ENCODE results near the gene TOR3A.

TOR3A gene

GRCh38 chr1:179099891-179100290 is 18.0 kb downstream of the TOR3A start:
- no peak overlapping the region for H3K23ac ChIP-seq (ENCODE audit: low read length in 2 of 2)
- H2AFZ ChIP-seq (ENCODE audit: low read depth, low read length): no peak overlapping the region
- no peak overlapping the region for H2BK15ac ChIP-seq (ENCODE audit: low read depth, poor library complexity, severe bottlenecking)
- no peaks in the 10 kb centered on the region for H3K9me3 ChIP-seq (ENCODE audit: control insufficient read depth, low read length)
- H3K27me3 ChIP-seq (ENCODE audit: control insufficient read depth in 1 of 2, insufficient read depth in 1 of 2, low read length in 2 of 2): no peaks in the 10 kb centered on the region
- H2AK5ac ChIP-seq (ENCODE audit: low read length, severe bottlenecking): no peak overlapping the region
- no peak for DNase-seq
- H2BK120ac ChIP-seq (ENCODE audit: low read depth, low read length): no peak overlapping the region
- 97% methylated on average over 4 of the region's 4 CpGs for WGBS
- H3K4me1 ChIP-seq (ENCODE audit: control insufficient read depth, insufficient read depth, low read depth, low read length): no peaks in the 10 kb centered on the region
- H4K8ac ChIP-seq (ENCODE audit: low read length): no peak overlapping the region
- no peak overlapping the region for H3K14ac ChIP-seq (ENCODE audit: low read length in 2 of 2)
- no peak overlapping the region for H2BK12ac ChIP-seq (ENCODE audit: low read length in 2 of 2)
- no peak overlapping the region for H2BK5ac ChIP-seq (ENCODE audit: low read depth, low read length, poor library complexity, severe bottlenecking)
- H3K4ac ChIP-seq (ENCODE audit: low read depth in 1 of 2, low read length in 2 of 2): no peak overlapping the region
- H3K4me3 ChIP-seq (ENCODE audit: insufficient read depth in 1 of 2, low read depth in 1 of 2, low read length in 2 of 2): no peak overlapping the region
- H3K27ac ChIP-seq (ENCODE audit: low read length, poor library complexity, severe bottlenecking): no peak overlapping the region
- no peak overlapping the region for H3K18ac ChIP-seq (ENCODE audit: low read depth in 1 of 2, low read length in 2 of 2)
- H4K91ac ChIP-seq (ENCODE audit: low read length): no peak overlapping the region
- H3K4me2 ChIP-seq (ENCODE audit: low read length, poor library complexity, severe bottlenecking): no peak overlapping the region
- H3K9ac ChIP-seq (ENCODE audit: low read length): no peak overlapping the region
- peaks cover 44 to 88% of the 10 kb centered on the region in 2 experiments for H3K36me3 ChIP-seq (ENCODE audit: control insufficient read depth in 1 of 2, insufficient read depth in 2 of 2, low read depth in 1 of 2, low read length in 2 of 2)
- peaks cover 30% of the 10 kb centered on the region for H3K79me1 ChIP-seq (replicated peaks; ENCODE audit: low read length, poor library complexity, severe bottlenecking)

- H3K36me3 ChIP-seq (ENCODE audit: control insufficient read depth in 1 of 2, insufficient read depth in 2 of 2, low read depth in 1 of 2, low read length in 2 of 2): peaks cover 31 to 88% of the 10 kb centered on the region in 2 experiments
- no peak overlapping the region for H3K4me2 ChIP-seq (ENCODE audit: low read length, poor library complexity, severe bottlenecking)
- no peak overlapping the region for H3K27ac ChIP-seq (ENCODE audit: low read length, poor library complexity, severe bottlenecking)
- no peak overlapping the region for H2BK120ac ChIP-seq (ENCODE audit: low read depth, low read length)
- DNase-seq: no peak
- H3K18ac ChIP-seq (ENCODE audit: low read depth in 1 of 2, low read length in 2 of 2): no peak overlapping the region
- H2BK15ac ChIP-seq (ENCODE audit: low read depth, poor library complexity, severe bottlenecking): no peak overlapping the region
- H3K27me3 ChIP-seq (ENCODE audit: control insufficient read depth in 1 of 2, insufficient read depth in 1 of 2, low read length in 2 of 2): no peaks in the 10 kb centered on the region
- H3K9ac ChIP-seq (ENCODE audit: low read length): no peak overlapping the region
- no peak overlapping the region for H4K8ac ChIP-seq (ENCODE audit: low read length)
- no peak overlapping the region for H2AK5ac ChIP-seq (ENCODE audit: low read length, severe bottlenecking)
- no peak overlapping the region for H2BK12ac ChIP-seq (ENCODE audit: low read length in 2 of 2)
- no peak overlapping the region for H3K14ac ChIP-seq (ENCODE audit: low read length in 2 of 2)
- H3K4me3 ChIP-seq (ENCODE audit: insufficient read depth in 1 of 2, low read depth in 1 of 2, low read length in 2 of 2): no peak overlapping the region
- no peak overlapping the region for H4K91ac ChIP-seq (ENCODE audit: low read length)
- H2AFZ ChIP-seq (ENCODE audit: low read depth, low read length): no peak overlapping the region
- no peak overlapping the region for H3K4ac ChIP-seq (ENCODE audit: low read depth in 1 of 2, low read length in 2 of 2)
- H3K79me1 ChIP-seq (replicated peaks; ENCODE audit: low read length, poor library complexity, severe bottlenecking): peaks cover 33% of the 10 kb centered on the region
- no peaks in the 10 kb centered on the region for H3K9me3 ChIP-seq (ENCODE audit: control insufficient read depth, low read length)
- WGBS: 95% methylated on average over 3 of the region's 4 CpGs
- no peak overlapping the region for H2BK5ac ChIP-seq (ENCODE audit: low read depth, low read length, poor library complexity, severe bottlenecking)
- no peaks in the 10 kb centered on the region for H3K4me1 ChIP-seq (ENCODE audit: control insufficient read depth, insufficient read depth, low read depth, low read length)
- H3K23ac ChIP-seq (ENCODE audit: low read length in 2 of 2): no peak overlapping the region
Observed at GRCh38 chr1:179101566-179101965, 19.7 kb downstream of the TOR3A start.

GRCh38 chr1:179103999-179104398 is 22.1 kb downstream of the TOR3A start:
- Histone ChIP-seq H3K4me3 (ENCODE audit: insufficient read depth in 1 of 2, low read depth in 1 of 2, low read length in 2 of 2) (no peak overlapping the region), H3K14ac (ENCODE audit: low read length in 2 of 2) (no peak overlapping the region), H3K4me1 (ENCODE audit: control insufficient read depth, insufficient read depth, low read depth, low read length) (peaks cover 2% of the 10 kb centered on the region), H2BK12ac (ENCODE audit: low read length in 2 of 2) (no peak overlapping the region), H3K4ac (ENCODE audit: low read depth in 1 of 2, low read length in 2 of 2) (no peak overlapping the region), H4K91ac (ENCODE audit: low read length) (no peak overlapping the region), H3K79me1 (replicated peaks; ENCODE audit: low read length, poor library complexity, severe bottlenecking) (peaks cover 47% of the 10 kb centered on the region), H2AFZ (ENCODE audit: low read depth, low read length) (no peak overlapping the region), H3K18ac (ENCODE audit: low read depth in 1 of 2, low read length in 2 of 2) (no peak overlapping the region), H2AK5ac (ENCODE audit: low read length, severe bottlenecking) (no peak overlapping the region), H2BK120ac (ENCODE audit: low read depth, low read length) (no peak overlapping the region), H3K9ac (ENCODE audit: low read length) (no peak overlapping the region), H4K8ac (ENCODE audit: low read length) (no peak overlapping the region), H3K9me3 (ENCODE audit: control insufficient read depth, low read length) (no peaks in the 10 kb centered on the region), H2BK15ac (ENCODE audit: low read depth, poor library complexity, severe bottlenecking) (no peak overlapping the region), H3K36me3 (ENCODE audit: control insufficient read depth in 1 of 2, insufficient read depth in 2 of 2, low read depth in 1 of 2, low read length in 2 of 2) (peaks cover 38 to 90% of the 10 kb centered on the region in 2 experiments), H3K27ac (ENCODE audit: low read length, poor library complexity, severe bottlenecking) (no peak overlapping the region), H2BK5ac (ENCODE audit: low read depth, low read length, poor library complexity, severe bottlenecking) (no peak overlapping the region), H3K27me3 (ENCODE audit: control insufficient read depth in 1 of 2, insufficient read depth in 1 of 2, low read length in 2 of 2) (no peaks in the 10 kb centered on the region), H3K23ac (ENCODE audit: low read length in 2 of 2) (no peak overlapping the region), H3K4me2 (ENCODE audit: low read length, poor library complexity, severe bottlenecking) (no peak overlapping the region)
- 100% methylated on average over 1 of the region's 1 CpG for WGBS
- DNase-seq: no peak

- Histone ChIP-seq H4K8ac (ENCODE audit: low read length) (no peak overlapping the region), H3K9me3 (ENCODE audit: control insufficient read depth, low read length) (no peaks in the 10 kb centered on the region), H3K4me1 (ENCODE audit: control insufficient read depth, insufficient read depth, low read depth, low read length) (peaks cover 2% of the 10 kb centered on the region), H2AK5ac (ENCODE audit: low read length, severe bottlenecking) (no peak overlapping the region), H3K14ac (ENCODE audit: low read length in 2 of 2) (no peak overlapping the region), H2BK5ac (ENCODE audit: low read depth, low read length, poor library complexity, severe bottlenecking) (no peak overlapping the region), H3K27ac (ENCODE audit: low read length, poor library complexity, severe bottlenecking) (no peak overlapping the region), H3K4ac (ENCODE audit: low read depth in 1 of 2, low read length in 2 of 2) (no peak overlapping the region), H2BK15ac (ENCODE audit: low read depth, poor library complexity, severe bottlenecking) (no peak overlapping the region), H3K4me2 (ENCODE audit: low read length, poor library complexity, severe bottlenecking) (no peak overlapping the region), H3K23ac (ENCODE audit: low read length in 2 of 2) (no peak overlapping the region), H3K27me3 (ENCODE audit: control insufficient read depth in 1 of 2, insufficient read depth in 1 of 2, low read length in 2 of 2) (no peaks in the 10 kb centered on the region), H2BK12ac (ENCODE audit: low read length in 2 of 2) (no peak overlapping the region), H3K4me3 (ENCODE audit: insufficient read depth in 1 of 2, low read depth in 1 of 2, low read length in 2 of 2) (no peak overlapping the region), H3K9ac (ENCODE audit: low read length) (no peak overlapping the region), H2AFZ (ENCODE audit: low read depth, low read length) (no peak overlapping the region), H2BK120ac (ENCODE audit: low read depth, low read length) (no peak overlapping the region), H3K18ac (ENCODE audit: low read depth in 1 of 2, low read length in 2 of 2) (no peak overlapping the region), H3K79me1 (replicated peaks; ENCODE audit: low read length, poor library complexity, severe bottlenecking) (peaks cover 47% of the 10 kb centered on the region), H4K91ac (ENCODE audit: low read length) (no peak overlapping the region), H3K36me3 (ENCODE audit: control insufficient read depth in 1 of 2, insufficient read depth in 2 of 2, low read depth in 1 of 2, low read length in 2 of 2) (peaks cover 41 to 88% of the 10 kb centered on the region in 2 experiments)
- DNase-seq: no peak
- WGBS: 96% methylated on average over 3 of the region's 3 CpGs
Observed at GRCh38 chr1:179104611-179105250, 22.9 kb downstream of the TOR3A start.

All from mesenchymal stem cell (in vitro differentiated cells and primary cell).